Anterior cingulate cortex (tissue), 58 donors: ENCODE results near the gene GRIK5.
"Not testable (repeated sequence)": the region's sequence is repeated elsewhere in the genome, so short reads cannot be mapped to it uniquely, and the experiment has no call there.

Experiments used
- DNase-seq, 58 donors: peaks; one replicate each; lab custom pipeline; 2025; lab: John Stamatoyannopoulos, UW

Gene GRIK5, protein sequence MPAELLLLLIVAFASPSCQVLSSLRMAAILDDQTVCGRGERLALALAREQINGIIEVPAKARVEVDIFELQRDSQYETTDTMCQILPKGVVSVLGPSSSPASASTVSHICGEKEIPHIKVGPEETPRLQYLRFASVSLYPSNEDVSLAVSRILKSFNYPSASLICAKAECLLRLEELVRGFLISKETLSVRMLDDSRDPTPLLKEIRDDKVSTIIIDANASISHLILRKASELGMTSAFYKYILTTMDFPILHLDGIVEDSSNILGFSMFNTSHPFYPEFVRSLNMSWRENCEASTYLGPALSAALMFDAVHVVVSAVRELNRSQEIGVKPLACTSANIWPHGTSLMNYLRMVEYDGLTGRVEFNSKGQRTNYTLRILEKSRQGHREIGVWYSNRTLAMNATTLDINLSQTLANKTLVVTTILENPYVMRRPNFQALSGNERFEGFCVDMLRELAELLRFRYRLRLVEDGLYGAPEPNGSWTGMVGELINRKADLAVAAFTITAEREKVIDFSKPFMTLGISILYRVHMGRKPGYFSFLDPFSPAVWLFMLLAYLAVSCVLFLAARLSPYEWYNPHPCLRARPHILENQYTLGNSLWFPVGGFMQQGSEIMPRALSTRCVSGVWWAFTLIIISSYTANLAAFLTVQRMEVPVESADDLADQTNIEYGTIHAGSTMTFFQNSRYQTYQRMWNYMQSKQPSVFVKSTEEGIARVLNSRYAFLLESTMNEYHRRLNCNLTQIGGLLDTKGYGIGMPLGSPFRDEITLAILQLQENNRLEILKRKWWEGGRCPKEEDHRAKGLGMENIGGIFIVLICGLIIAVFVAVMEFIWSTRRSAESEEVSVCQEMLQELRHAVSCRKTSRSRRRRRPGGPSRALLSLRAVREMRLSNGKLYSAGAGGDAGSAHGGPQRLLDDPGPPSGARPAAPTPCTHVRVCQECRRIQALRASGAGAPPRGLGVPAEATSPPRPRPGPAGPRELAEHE

DNA sequence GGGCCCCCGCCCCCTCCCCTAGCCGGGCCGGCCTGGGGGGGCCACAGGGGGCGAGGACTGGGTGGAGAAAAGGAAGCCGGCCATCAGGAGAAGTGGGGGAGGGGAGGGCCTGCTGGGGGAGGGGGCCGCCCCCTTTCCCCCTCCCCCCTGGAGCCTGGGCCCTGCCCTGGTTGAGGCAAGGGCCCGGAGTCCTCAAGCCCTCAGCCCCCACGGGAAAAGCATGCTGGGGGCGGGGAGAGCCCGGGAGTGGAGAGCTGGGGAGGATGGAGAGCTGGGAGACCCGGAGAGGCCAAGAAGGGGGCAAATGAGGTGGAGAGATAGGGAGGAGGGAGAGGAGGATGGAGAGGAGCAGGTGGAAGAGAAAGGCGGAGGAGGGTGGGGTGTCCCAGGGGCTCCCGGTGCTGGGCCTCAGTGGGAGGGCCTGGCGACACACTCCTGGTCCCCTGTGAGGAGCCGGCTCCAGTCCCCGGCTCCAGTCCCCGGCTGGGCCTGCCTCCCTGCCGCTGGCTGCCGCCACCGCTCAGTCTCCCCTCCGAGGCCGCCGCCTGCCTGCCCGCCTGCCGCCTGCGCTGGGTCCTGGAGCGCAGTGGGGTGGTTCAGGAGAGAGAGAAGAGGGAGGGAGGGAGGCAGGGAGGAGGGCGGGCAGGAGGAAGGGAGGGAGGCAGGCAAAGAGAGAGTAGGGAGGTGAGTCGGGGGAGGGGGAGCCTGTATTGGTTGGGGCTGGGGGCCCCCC, at the start of gene GRIK5:
Gene GRIK5, minus strand, starts transcription at position 588 of the 733 bp plus-strand sequence. CDS start 4,436 bp downstream, outside the sequence.
- DNase-seq: peak in 28 of 58 donors; percentile 8 to 73 (median 30)

DNA sequence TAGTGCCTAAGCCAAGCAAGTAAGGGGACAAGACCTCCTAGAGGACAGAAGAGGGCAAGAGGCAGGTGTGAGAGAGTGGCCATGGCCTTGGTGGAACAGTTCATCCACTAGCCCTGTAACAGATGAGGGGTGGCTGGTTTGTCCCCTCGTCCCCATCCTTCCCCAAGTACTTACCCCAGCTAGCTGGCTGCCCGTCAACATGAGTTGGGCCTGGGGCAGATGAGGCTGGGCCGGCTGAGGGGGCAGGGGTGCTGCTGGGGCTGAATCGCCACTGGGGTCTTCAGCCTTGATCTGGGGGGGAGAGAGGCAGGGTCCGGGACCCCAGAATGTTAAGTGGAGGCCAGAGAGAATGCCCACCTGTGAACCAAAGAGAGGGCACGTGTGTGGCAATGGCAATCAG, 47.1 kb upstream of the GRIK5 start:
- DNase-seq: no peak

DNA sequence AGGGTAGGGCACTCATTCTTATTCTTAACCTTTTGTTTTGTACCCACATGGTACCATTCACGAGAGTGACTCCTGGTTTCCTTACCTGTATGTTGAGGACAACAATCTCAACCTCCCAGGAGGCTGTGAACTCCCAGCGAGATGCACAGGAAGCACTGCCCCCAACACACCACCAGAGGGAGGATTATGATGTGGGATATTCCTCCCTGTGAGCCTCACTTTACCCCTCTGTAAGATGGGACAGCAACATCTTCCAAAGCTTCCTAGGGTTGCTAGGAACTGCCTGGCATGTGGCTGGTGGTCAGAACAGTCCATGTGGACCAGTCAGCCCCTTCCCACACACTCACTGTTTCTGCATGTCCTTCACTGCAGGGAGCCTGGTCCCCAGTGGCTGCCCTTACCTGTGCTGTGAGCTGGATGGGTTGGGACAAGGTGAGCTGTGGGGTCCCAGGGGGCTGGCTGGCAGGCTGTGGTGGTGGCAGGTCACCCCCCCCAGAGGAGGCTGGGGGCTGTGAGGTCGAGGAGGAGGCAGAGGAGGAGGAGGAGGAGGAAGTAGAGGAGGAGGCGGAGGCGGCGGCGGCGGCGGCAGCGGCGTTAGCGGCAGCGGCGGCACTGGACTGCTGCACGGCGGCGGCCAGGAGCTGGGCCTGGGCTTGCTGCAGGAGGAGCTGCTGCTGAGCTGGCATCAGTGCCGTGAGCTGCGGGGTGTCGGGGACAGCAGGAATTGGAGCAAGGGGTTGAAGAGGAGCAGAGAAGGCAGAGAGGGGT, 46.5 kb upstream of the GRIK5 start:
- no peak for DNase-seq

DNA sequence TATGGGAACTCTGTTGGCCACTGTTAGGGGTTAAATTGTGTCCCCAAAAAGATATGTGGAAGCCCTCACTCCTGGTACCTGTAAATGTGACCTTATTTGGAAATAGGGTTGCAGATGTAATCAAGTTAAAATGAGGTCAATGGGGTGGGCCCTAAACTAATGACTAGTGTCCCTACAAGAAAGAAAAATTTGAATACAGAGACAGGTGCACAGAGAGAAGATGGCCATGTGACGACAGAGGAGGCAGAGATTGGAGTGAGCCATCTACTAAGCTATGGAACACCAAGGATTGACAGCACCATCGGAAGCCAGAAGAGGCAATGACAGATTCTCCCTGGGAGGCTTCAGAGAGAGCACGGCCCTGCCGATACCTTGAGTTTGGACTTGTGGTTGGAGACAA, 45.7 kb upstream of the GRIK5 start:
- no peak for DNase-seq

DNA sequence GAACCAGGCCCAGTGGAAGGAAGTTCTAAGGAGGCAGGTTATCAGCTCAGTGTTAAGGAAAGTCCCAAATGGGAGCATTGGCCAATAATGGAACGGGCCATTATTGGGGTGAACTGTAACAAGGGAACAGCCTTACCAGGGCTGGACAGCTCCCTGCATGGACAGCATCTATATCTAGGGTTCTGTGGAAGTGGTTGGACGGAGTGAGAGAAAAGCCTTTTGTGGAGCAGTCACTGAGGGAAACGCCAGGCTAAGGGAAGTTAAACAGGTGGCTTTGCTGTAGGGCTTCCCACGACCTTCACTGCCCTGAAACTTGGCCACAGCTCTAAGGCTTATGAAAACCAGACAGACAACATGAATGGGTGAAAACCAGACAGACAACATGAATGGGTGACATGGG, 45.2 kb upstream of the GRIK5 start:
- no peak for DNase-seq

DNA sequence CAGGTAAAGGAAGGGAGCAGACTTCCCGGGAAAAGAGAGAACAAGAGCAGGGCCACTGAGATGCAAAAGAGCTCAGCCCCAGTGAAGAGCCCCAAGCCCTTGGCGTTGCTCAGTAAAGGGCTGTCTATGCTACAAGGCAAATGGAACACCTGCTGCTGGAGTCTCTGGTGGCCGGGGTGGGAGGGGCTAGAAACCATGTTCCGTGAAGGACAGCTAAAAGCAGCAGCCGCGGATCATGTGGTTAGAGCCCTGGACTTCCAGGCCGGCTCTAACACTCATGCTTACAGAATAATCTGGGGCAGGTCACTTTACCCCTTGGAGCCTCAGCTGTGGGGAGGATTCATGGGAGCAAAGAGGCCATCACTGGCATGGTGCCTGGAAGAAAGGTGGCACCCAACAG, 44.4 kb upstream of the GRIK5 start:
- no peak for DNase-seq

DNA sequence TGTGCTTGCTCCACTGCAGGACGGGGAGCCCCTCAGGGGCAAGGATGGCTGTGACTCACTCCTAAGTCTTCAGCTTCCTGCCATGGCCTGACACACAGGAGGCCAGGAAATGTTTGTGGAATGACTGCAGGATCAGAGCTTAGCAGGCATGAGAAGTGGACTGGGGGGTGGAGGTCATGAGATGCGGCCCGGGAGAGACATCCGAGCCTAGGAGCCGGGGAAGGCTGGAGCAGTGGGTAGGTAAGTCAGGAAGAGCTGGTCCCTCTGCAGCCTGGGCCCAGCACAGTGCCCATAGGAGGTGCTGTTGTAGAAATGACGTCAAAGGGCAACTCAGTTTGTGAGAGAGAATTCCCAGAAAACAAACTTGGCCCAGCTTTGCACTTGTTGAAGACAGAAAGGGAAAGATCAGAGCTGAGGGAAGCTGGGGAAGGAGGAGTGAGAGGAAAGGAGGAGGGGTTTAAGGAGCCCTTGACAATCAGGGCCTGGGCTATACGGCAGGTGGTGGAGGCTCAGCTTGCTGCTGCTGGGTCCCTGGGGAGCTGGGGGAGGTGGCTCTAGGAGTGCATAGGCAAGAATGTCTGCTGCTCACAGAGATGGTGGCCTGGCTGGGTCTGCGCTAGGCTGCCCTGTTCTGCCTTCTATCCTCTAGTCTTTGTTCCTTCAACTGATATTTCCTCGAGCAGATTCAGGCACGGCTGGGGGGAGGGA, 43.8 kb upstream of the GRIK5 start:
- no peak for DNase-seq

DNA sequence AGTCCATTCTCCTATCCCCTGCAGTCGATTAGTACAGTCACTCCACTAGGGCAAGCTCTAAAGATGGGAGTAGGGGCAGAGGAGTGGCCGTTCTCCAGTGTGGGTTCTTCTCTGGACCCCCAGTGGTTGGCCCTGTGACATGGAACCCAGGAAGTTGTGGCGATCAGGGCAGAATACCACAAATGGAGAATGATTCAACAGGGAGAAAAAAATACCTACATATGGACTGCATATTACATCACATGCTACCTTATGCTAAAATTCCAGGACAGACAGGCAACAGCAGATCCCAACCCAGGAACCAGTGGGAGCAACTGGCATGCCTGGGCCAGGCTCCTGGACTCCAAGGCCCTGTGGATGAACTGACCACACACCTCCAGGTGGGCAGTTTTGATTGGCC, 41.8 kb upstream of the GRIK5 start:
- DNase-seq: no peak

DNA sequence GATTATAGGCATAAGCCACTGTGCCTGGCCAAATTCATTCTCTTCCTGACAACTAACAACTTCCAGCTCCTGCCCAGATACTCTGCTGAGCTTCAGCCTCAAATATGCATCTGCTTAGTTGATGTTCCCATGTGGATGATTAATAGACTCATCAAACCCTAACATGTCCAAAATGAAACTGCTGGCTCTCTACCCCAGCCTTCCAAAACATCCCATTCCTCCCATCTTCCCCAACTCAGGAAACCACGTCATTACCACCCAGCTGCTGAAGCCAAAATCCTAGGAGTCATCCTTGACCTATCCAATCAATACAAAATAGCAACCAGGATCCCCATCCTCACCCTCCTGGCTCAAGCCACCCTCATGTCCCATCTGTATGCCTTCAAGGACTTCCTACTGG, 41.4 kb upstream of the GRIK5 start:
- DNase-seq: no peak

DNA sequence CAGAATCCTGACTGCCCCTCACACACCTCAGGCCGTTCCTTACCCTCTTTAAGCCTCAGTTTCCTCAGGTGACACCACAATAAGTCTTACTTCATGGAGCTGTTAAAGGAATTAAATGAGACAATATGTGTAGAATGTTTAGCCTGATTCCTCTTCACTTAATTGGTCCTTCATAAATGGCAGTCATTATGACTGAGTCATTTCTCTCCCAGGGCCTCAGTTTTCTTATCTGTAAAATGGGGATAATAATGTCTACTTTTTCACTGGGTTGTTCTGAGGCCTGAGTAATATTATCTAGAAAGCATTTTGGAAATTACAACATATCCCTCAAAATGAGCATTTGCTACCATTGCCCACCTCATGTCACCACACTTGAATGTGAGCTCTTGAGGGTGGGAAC, 40.7 kb upstream of the GRIK5 start:
- DNase-seq: no peak

DNA sequence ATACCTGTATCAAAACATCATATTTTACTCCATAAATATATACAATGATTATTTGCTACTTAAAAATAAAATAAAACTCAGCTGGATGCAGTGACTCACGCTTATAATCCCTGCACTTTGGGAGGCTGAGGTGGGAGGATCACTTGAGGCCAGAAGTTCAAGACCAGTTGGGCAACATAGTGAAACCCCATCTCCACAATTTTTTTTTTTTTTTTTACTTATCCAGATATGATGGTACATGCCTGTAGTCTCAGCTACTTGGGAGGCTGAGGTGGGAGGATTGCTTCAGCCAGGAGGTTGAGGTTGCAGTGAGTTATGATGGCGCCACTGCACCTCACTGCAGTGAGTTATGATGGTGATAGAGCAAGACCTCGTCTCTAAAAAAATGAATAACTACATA, 39.9 kb upstream of the GRIK5 start:
- DNase-seq: no peak

DNA sequence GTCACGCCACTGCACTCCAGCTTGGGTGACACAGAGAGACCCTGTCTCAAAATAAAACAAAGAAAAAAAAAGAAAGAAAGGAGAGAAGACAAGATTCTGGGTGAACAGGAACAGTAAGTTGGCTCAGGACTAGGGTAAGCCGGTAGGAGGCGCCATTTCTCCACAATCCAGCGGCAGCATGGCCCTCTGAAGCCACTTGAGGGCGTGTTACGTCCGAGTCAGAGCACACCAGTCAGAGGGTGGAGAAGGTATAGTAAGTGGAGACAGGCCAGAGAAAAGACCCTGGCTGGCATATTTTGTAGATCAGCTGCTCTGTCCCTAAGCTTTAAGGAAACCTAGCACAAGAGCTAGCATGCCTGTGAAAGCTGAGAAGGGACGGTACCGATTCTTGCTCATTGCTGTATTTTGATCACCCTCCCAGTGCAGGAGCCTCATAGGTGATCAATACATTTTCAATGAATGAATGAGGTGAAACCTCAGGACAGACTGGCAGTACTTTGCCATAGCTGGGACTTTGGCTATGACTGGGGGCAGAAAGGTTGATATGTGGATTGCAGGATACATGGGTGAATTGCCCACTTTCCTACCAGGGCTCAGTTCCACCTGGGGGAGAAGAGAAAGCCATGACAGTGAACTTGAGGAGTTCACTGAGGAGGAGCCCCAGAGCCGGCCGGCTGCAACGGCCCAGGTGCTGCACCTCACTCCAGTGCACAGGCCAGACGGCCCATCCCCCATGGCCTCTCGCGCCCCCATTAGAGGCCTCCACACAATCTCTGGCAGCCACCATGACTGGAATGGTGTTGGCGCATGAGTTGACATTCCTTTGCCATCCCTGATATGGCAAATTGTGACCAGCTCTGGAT, 38.8 kb upstream of the GRIK5 start:
- peak in 50 of 58 donors; percentile 1 to 72 (median 33) for DNase-seq

DNA sequence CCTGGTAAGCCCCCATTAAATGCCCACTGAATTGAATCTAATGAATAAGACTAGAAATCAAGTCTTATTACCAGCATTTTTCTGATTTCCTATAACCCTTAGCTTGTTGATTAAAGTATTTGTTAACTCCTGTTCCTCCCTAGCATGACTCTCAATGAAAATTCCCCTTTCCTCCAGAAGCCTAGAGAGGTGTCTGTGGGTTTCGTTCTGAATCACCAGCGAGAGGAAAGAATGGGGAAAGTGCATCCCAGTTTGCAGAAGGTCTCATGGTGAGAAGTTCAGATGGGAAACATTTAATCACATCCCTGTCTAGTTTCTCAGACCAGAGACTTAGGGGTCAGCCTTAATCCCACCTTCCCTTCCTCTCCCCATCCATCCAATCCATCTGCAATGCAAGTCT, 35.4 kb upstream of the GRIK5 start:
- no peak for DNase-seq

DNA sequence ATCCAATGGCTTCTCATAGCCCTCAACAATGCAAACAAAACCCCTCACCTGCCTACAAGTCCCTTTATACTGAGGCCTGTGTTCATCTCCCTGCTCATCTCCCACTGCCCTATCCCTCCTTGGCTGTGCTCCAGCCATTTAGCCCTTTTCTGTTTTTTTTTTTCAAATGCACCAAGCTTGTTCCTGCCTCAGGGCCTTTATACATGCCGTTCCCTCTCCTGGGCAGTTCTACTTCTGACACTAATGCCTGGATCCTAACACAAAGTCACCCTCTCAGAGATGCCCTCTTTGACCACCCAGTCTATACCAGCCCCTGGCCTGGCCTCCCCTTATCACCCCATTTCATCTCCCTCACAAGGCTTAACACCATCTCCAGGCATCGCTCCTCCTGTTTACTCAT, 32.9 kb upstream of the GRIK5 start:
- DNase-seq: no peak

DNA sequence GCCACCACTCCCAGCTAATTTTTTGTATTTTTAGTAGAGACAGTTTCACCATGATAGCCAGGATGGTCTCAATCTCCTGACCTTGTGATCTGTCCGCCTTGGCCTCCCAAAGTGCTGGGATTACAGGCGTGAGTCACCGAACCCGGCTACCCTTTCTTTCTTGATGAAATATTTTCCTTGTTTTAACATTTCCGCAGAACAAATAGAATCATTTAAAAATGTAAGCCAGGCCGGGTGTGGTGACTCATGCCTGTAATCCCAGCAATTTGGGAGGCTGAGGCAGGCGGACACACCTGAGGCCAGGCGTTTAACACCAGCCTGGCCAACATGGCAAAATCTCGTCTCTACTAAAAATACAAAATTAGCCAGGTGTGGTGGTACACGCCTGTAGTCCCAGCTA, 30.2 kb upstream of the GRIK5 start:
- DNase-seq: not testable (repeated sequence)

DNA sequence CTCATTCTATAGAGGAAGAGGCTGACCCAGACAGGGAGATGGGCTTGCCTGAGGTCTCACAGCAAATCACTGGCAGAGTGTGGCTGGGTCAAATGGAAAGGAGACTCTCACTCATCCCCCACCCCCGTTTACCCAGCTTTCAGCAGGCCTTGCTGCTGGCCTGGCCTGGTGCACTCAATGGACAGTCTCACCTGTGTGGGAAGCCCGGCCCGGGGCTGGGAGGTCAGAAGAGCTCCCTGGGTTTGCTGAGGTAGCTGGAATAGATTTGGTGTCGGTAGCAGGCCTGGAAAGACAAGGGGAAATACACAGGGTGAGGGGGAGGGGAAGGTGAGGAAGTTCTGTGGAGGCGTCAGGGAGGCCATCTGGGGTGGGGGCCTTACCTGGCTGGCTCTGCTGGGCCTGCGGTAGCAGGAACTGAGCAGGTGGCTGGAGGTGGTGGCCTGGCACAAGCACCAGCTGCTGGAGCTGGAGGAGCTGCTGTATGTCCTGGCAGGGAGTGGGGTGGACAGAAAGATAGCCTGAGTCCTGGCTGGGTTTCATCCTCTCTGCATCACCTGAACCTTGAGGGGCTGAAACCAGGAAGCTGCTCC, 29.4 kb upstream of the GRIK5 start:
- DNase-seq: no peak

DNA sequence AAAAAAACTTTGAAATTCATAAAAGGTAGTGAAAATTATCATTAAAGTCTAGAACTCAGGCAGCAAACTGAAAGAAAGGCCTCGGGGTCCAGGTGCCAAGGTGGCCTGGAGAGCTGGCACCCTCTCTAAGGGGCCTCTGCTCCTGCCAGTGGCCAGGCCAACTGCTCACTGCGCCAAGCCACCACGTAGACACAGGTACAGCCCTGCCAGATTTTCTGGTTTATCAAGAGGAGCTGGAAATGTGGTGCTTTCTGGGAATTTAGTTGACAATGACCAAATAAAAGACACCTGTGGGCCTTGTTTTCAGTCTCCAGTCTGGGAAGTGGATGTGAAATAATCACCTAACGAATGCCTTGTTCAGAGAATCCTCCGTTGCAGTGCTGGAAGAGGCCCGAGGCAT, 28.8 kb upstream of the GRIK5 start:
- no peak for DNase-seq

DNA sequence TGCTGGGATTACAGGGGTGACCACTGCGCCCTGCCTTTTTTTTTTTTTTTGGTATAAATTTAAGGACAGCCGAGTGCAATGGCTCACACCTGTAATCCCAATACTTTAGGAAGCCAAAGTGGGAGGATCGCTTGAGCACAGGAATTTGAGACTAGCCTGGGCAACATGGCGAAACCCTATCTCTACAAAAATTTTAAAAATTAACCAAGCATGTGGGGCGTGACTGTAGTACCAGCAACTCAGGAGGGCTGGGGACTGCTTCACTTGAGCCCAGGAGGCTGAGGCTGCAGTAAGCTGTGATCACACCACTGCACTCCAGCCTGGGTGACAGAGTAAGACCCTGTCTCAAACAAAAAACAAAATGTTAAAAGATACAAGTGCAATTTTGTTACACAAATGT, 27.5 kb upstream of the GRIK5 start:
- DNase-seq: no peak
